Panc1 (cell line): ENCODE data around the gene RCOR3. TPM values are rescaled to one million over a fixed set of nuclear protein-coding genes. Genes with fewer than 3 reads are reported as not detected.

Experiments used
- ATAC-seq: fragments of 200-7000 bp; cut with Tn5 transposase; 2 replicates; pipeline ENCODE4 v1.9.1; 2020; ENCODE audit warnings: mild to moderate bottlenecking, moderate library complexity
- BruUV-seq: library from RNA; stranded (reverse); fragments of 400-500 nt; replicated peaks from 2 replicates; lab custom pipeline; 2021; lab: Mats Ljungman, UMichigan
- CTCF ChIA-PET: fragments of 300-600 bp; sonication (Branson Sonifier 250); formaldehyde crosslinking; loops from one replicate; lab custom pipeline; 2022; ENCODE audit warnings: antibody characterized with exemption; lab: Charles Lee
- POLR2A ChIA-PET: fragments of 300-600 bp; sonication (Branson Sonifier 250); formaldehyde crosslinking; loops from one replicate; lab custom pipeline; 2022; ENCODE audit warnings: antibody characterized with exemption; lab: Charles Lee
- DNase-seq: peaks from one replicate; pipeline ENCODE4 v3.0.0-alpha.2; 2010; ENCODE audit warnings: low read depth, low spot score
- H3K27ac ChIP-seq: 2 replicates; pipeline ENCODE4 v1.5.1; 2011; ENCODE audit warnings: mild to moderate bottlenecking, low read length, inconsistent platforms
- H3K27me3 ChIP-seq: fragments of 200-500 bp; sonication (Bioruptor generic); 2 replicates; pipeline ENCODE4 v1.6.0; 2014; ENCODE audit warnings: low read length, inconsistent platforms; ENCODE audit not compliant: control insufficient read depth, insufficient read depth
- H3K36me3 ChIP-seq: fragments of 200-500 bp; sonication (Bioruptor generic); 2 replicates; pipeline ENCODE4 v1.5.1; 2014; ENCODE audit warnings: inconsistent platforms, mild to moderate bottlenecking, low read length, moderate library complexity; ENCODE audit not compliant: control insufficient read depth, insufficient read depth
- H3K4me1 ChIP-seq: 2 replicates; pipeline ENCODE4 v1.5.1; 2011; ENCODE audit warnings: inconsistent platforms, mild to moderate bottlenecking, low read length, moderate library complexity; ENCODE audit not compliant: control insufficient read depth, insufficient read depth
- H3K4me3 ChIP-seq, 2 experiments: 2 replicates each; pipeline ENCODE4 v1.5.1; 2011 to 2012; ENCODE audit warnings: low read depth in 2 of 2, low read length in 2 of 2, mild to moderate bottlenecking in 2 of 2, inconsistent platforms in 1 of 2, moderate library complexity in 1 of 2
- H3K9me3 ChIP-seq: fragments of 200-500 bp; sonication (Bioruptor generic); 2 replicates; pipeline ENCODE4 v1.5.1; 2014; ENCODE audit warnings: low read depth, mild to moderate bottlenecking, inconsistent platforms, low read length, moderate library complexity; ENCODE audit not compliant: control insufficient read depth, insufficient read depth
- POLR2AphosphoS5 ChIP-seq: IDR thresholded peaks from 2 replicates; pipeline ENCODE4 v1.6.1; 2012; ENCODE audit warnings: mild to moderate bottlenecking, low read depth, low read length, moderate library complexity
- REST ChIP-seq, 2 experiments: IDR thresholded peaks; 2 replicates each; pipeline ENCODE4 v1.6.1; 2011 to 2012; ENCODE audit warnings: low read depth in 2 of 2, control low read depth in 1 of 2, low read length in 1 of 2, mild to moderate bottlenecking in 1 of 2, moderate library complexity in 1 of 2; ENCODE audit not compliant: insufficient read depth in 1 of 2
- SIN3A ChIP-seq: IDR thresholded peaks from 2 replicates; pipeline ENCODE4 v1.6.1; 2012; ENCODE audit warnings: low read depth, mild to moderate bottlenecking, low read length, moderate library complexity, borderline replicate concordance; ENCODE audit not compliant: insufficient read depth
- TCF7L2 ChIP-seq: IDR thresholded peaks from 2 replicates; pipeline ENCODE4 v1.6.1; 2011; ENCODE audit warnings: mild to moderate bottlenecking, low read depth, low read length, inconsistent platforms
- in situ Hi-C: cut with HindIII; loops from 2 replicates; pipeline ENCODE4 v1.10.0; 2016; ENCODE audit warnings: low sequenced_read_pairs, low pct_unique_long_range_greater_than_20kb
- intact Hi-C: fragments of 100-400 bp; cut with micrococcal nuclease; formaldehyde crosslinking; loops from one replicate; pipeline ENCODE4 v1.10.0; 2022; ENCODE audit not compliant: unreplicated experiment
- total RNA-seq: library from RNA; stranded (reverse); gene quantifications from one replicate; pipeline ENCODE4 v1.2.1, GENCODE V29; 2021; ENCODE audit not compliant: unreplicated experiment
- TF ChIP-seq, protein P1 (sequence below): fragments of 450-650 bp; IDR thresholded peaks from 2 replicates; pipeline ENCODE4 v1.5.1; 2017; ENCODE audit warnings: mild to moderate bottlenecking

The RCOR3 gene
- total RNA-seq, 1 experiment from 2014 or later, result 40.4 TPM

- peaks cover 14% of the 10 kb centered on the region for H3K4me1 ChIP-seq
- in situ Hi-C loops (no loop called here), intact Hi-C loops (no loop called here)
- H3K27ac ChIP-seq, result no peak overlapping the region
- no peak overlapping the region for H3K4me3 ChIP-seq
- TF ChIP-seq SIN3A, result no peak
- DNase-seq, result no peak
- BruUV-seq, result no TSS peak
- H3K36me3 ChIP-seq, result no peaks in the 10 kb centered on the region
- POLR2A ChIA-PET, result interaction anchor here (0.6 kb wide), 1 partner anchor 657 kb away, joined by 8 read pairs; no protein-coding TSS in a partner anchor
- H3K27me3 ChIP-seq, result no peaks in the 10 kb centered on the region
- ATAC-seq, result no peak
- no peaks in the 10 kb centered on the region for H3K9me3 ChIP-seq
- CTCF ChIA-PET, result interaction anchor here (0.6 kb wide), 1 partner anchor 31 kb away, joined by 12 read pairs; no protein-coding TSS in a partner anchor
These were observed 71.2 kb downstream of the RCOR3 start for GRCh38 chr1:211330282-211330936.

- in situ Hi-C loops, result no loop called here
These were observed 72.0 kb downstream of the RCOR3 start for GRCh38 chr1:211331011-211331709.

More at GRCh38 chr1:211331011-211331709, 72.0 kb downstream of the RCOR3 start:
- ChIA-PET CTCF (interaction anchor here (1.5 kb wide), 1 partner anchor 145 kb away, joined by 3 read pairs; no protein-coding TSS in a partner anchor), POLR2A (interaction anchor here (0.6 kb wide), 1 partner anchor 658 kb away, joined by 8 read pairs; no protein-coding TSS in a partner anchor)
- intact Hi-C loops, result no loop called here
- no peak overlapping the region for H3K4me3 ChIP-seq
- no peaks in the 10 kb centered on the region for H3K9me3 ChIP-seq
- no TSS peak for BruUV-seq
- no peaks in the 10 kb centered on the region for H3K27me3 ChIP-seq
- peaks cover 12% of the 10 kb centered on the region for H3K4me1 ChIP-seq
- TF ChIP-seq POLR2AphosphoS5 (no peak), REST (IDR thresholded peaks at IDR 0.05; ENCODE audit: insufficient read depth in 1 of 2, low read depth in 2 of 2, low read length in 1 of 2) (no peak), SIN3A (no peak), TCF7L2 (no peak)
- TF ChIP-seq, protein P1, sequence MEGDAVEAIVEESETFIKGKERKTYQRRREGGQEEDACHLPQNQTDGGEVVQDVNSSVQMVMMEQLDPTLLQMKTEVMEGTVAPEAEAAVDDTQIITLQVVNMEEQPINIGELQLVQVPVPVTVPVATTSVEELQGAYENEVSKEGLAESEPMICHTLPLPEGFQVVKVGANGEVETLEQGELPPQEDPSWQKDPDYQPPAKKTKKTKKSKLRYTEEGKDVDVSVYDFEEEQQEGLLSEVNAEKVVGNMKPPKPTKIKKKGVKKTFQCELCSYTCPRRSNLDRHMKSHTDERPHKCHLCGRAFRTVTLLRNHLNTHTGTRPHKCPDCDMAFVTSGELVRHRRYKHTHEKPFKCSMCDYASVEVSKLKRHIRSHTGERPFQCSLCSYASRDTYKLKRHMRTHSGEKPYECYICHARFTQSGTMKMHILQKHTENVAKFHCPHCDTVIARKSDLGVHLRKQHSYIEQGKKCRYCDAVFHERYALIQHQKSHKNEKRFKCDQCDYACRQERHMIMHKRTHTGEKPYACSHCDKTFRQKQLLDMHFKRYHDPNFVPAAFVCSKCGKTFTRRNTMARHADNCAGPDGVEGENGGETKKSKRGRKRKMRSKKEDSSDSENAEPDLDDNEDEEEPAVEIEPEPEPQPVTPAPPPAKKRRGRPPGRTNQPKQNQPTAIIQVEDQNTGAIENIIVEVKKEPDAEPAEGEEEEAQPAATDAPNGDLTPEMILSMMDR, result no peak
- H3K36me3 ChIP-seq, result no peaks in the 10 kb centered on the region
- H3K27ac ChIP-seq, result no peak overlapping the region
- ATAC-seq (no peak), DNase-seq (no peak)
